Measurements from ENCODE around the gene GPS2. TPM values are rescaled to one million over a fixed set of nuclear protein-coding genes. Genes with fewer than 3 reads are reported as not detected.
A peak's percentile ranks its signal among the peaks of the same experiment; 100 is the strongest.

The GPS2 gene
- total RNA-seq, 2 experiments from 2014 or later = 31.8 to 36.8 TPM

GRCh38 chr17:7356756-7357155 lies 41.6 kb upstream of the GPS2 start:
- intact Hi-C loops (cut with micrococcal nuclease) = loop anchor here (10.0 kb wide), 2 partner anchors 128 to 208 kb away; partner anchors contain the start of genes POLR2A, SENP3 and SLC35G6
- Mint-ChIP-seq H3K36me3 (ENCODE audit: low read depth) (peaks cover 8% of the 10 kb centered on the region), H3K4me3 (no peak overlapping the region), H3K9me3 (no peaks in the 10 kb centered on the region), H3K27ac (no peak overlapping the region), H3K4me1 (ENCODE audit: low read depth) (peaks cover 31% of the 10 kb centered on the region), H3K27me3 (no peaks in the 10 kb centered on the region)
- TF ChIP-seq CTCF (IDR thresholded peaks at IDR 0.05) = no peak
- DNase-seq (no peak), ATAC-seq (no peak)
- ChIA-PET POLR2A (interaction anchor here (1.0 to 1.5 kb wide), 3 partner anchors 47 to 202 kb away, joined by 3 to 5 read pairs (median 3); partner anchors contain the start of genes POLR2A, TMEM256 and TNFSF13), CTCF (interaction anchor here (0.8 to 6.3 kb wide), 32 partner anchors 8 to 233 kb away, joined by 3 to 68 read pairs (median 7); partner anchors contain the start of genes ACAP1, SENP3, SOX15 and TMEM102)

- Mint-ChIP-seq H3K9me3 (no peaks in the 10 kb centered on the region), H3K36me3 (ENCODE audit: low read depth) (peaks cover 12% of the 10 kb centered on the region), H3K4me1 (ENCODE audit: low read depth) (peaks cover 34% of the 10 kb centered on the region), H3K27ac (no peak overlapping the region), H3K27me3 (no peaks in the 10 kb centered on the region), H3K4me3 (no peak overlapping the region)
- POLR2A ChIA-PET = interaction anchor here (0.8 to 1.5 kb wide), 9 partner anchors 24 to 331 kb away, joined by 3 to 7 read pairs (median 3); partner anchors contain the start of genes POLR2A, TMEM256, TNFSF13 and TNK1
- peak; percentile 96 for TF ChIP-seq CTCF (IDR thresholded peaks at IDR 0.05)
- intact Hi-C loops (cut with micrococcal nuclease) = loop anchor here (10.0 kb wide), 2 partner anchors 129 to 209 kb away; partner anchors contain the start of genes POLR2A, SENP3 and SLC35G6
- ATAC-seq = peak; percentile 68
- DNase-seq = peak; percentile 92
- CTCF ChIA-PET = interaction anchor here (0.5 to 6.3 kb wide), 56 partner anchors 8 to 332 kb away, joined by 3 to 68 read pairs (median 4); partner anchors contain the start of genes ACAP1, GPS2, SENP3 and SOX15
These were observed 41.0 kb upstream of the GPS2 start for GRCh38 chr17:7356072-7356549.

GRCh38 chr17:7355573-7355972 lies 40.4 kb upstream of the GPS2 start:
- H3K36me3 Mint-ChIP-seq (ENCODE audit: low read depth) = peaks cover 17% of the 10 kb centered on the region
- no peak overlapping the region for H3K27ac Mint-ChIP-seq
- H3K4me1 Mint-ChIP-seq (ENCODE audit: low read depth) = peaks cover 34% of the 10 kb centered on the region
- no peak for DNase-seq
- ChIA-PET CTCF (interaction anchor here (0.5 to 6.3 kb wide), 50 partner anchors 7 to 332 kb away, joined by 3 to 68 read pairs (median 6); partner anchors contain the start of genes ACAP1, GPS2, SENP3 and SOX15), POLR2A (interaction anchor here (0.6 to 1.5 kb wide), 12 partner anchors 25 to 332 kb away, joined by 3 to 7 read pairs (median 3); partner anchors contain the start of genes POLR2A, TMEM256, TNFSF13 and TNK1)
- H3K9me3 Mint-ChIP-seq = no peaks in the 10 kb centered on the region
- H3K27me3 Mint-ChIP-seq = no peaks in the 10 kb centered on the region
- no peak overlapping the region for H3K4me3 Mint-ChIP-seq
- ATAC-seq = no peak
- intact Hi-C loops (cut with micrococcal nuclease) = loop anchor here (10.0 kb wide), 2 partner anchors 129 to 209 kb away; partner anchors contain the start of genes POLR2A, SENP3 and SLC35G6
- TF ChIP-seq CTCF (IDR thresholded peaks at IDR 0.05) = no peak

- ChIA-PET POLR2A (interaction anchor here (0.6 to 1.5 kb wide), 7 partner anchors 49 to 332 kb away, joined by 3 to 7 read pairs (median 4); partner anchors contain the start of genes POLR2A, TMEM256 and TP53), CTCF (interaction anchor here (0.6 to 6.3 kb wide), 36 partner anchors 10 to 259 kb away, joined by 3 to 68 read pairs (median 7); partner anchors contain the start of genes ACAP1, SENP3, SOX15 and TMEM102)
- intact Hi-C loops (cut with micrococcal nuclease) = loop anchor here (10.0 kb wide), 2 partner anchors 130 to 210 kb away; partner anchors contain the start of genes POLR2A, SENP3 and SLC35G6
- peak within 1 kb of the TSS; percentile 87 for H3K4me3 Mint-ChIP-seq
- H3K36me3 Mint-ChIP-seq (ENCODE audit: low read depth) = peaks cover 21% of the 10 kb centered on the region
- H3K27me3 Mint-ChIP-seq = no peaks in the 10 kb centered on the region
- H3K4me1 Mint-ChIP-seq (ENCODE audit: low read depth) = peaks cover 37% of the 10 kb centered on the region
- no peak for ATAC-seq
- peak within 1 kb of the TSS; percentile 49 for H3K27ac Mint-ChIP-seq
- no peak for TF ChIP-seq CTCF (IDR thresholded peaks at IDR 0.05)
- DNase-seq = no peak
- H3K9me3 Mint-ChIP-seq = no peaks in the 10 kb centered on the region
These were observed 39.9 kb upstream of the GPS2 start, which contains the start of gene TMEM95 for GRCh38 chr17:7355053-7355452. TMEM95 (plus strand) TSS chr17:7355156; CDS start chr17:7355205, 49 bp downstream.
